ENCODE measurements around the gene FHIT. TPM values are rescaled to one million over a fixed set of nuclear protein-coding genes. Genes with fewer than 3 reads are reported as not detected.

Gene FHIT
- total RNA-seq, 4 donors from 2014 or later: 8.8 to 35.6 (median 12.6) TPM

GRCh38 chr3:59953104-59953503, 1298.1 kb downstream of the FHIT start:
- 96% methylated on average over 7 of the region's 7 CpGs for whole genome bisulfite sequencing
- peaks cover under 1% of the 10 kb centered on the region for H3K9me3 ChIP-seq
- no peak overlapping the region for H3K4me3 ChIP-seq
- no peaks in the 10 kb centered on the region for H3K4me1 ChIP-seq
- TF ChIP-seq EP300 (IDR thresholded peaks at IDR 0.05) (no peak), POLR2A (IDR thresholded peaks at IDR 0.05) (no peak), POLR2AphosphoS5 (IDR thresholded peaks at IDR 0.05) (no peak), CTCF (IDR thresholded peaks at IDR 0.05) (no peak)
- no peak overlapping the region for H3K27ac ChIP-seq
- DNase-seq (ENCODE audit: low spot score in 2 of 2): no peak
- H3K36me3 ChIP-seq: no peaks in the 10 kb centered on the region
- H3K27me3 ChIP-seq: no peaks in the 10 kb centered on the region

- Histone ChIP-seq H3K27ac (no peak overlapping the region), H3K4me1 (no peaks in the 10 kb centered on the region), H3K27me3 (no peaks in the 10 kb centered on the region), H3K36me3 (no peaks in the 10 kb centered on the region), H3K4me3 (no peak overlapping the region), H3K9me3 (peaks cover 3% of the 10 kb centered on the region)
- WGBS: 72% methylated on average over 5 of the region's 5 CpGs
- TF ChIP-seq POLR2A (IDR thresholded peaks at IDR 0.05) (no peak), POLR2AphosphoS5 (IDR thresholded peaks at IDR 0.05) (no peak), EP300 (IDR thresholded peaks at IDR 0.05) (no peak), CTCF (IDR thresholded peaks at IDR 0.05) (no peak)
- DNase-seq (ENCODE audit: low spot score in 2 of 2): no peak
Observed at GRCh38 chr3:59949311-59949710, 1301.9 kb downstream of the FHIT start.

- Histone ChIP-seq H3K27me3 (no peaks in the 10 kb centered on the region), H3K4me1 (no peaks in the 10 kb centered on the region), H3K4me3 (no peak overlapping the region), H3K9me3 (peaks cover 3% of the 10 kb centered on the region), H3K27ac (no peak overlapping the region), H3K36me3 (no peaks in the 10 kb centered on the region)
- WGBS: 54% methylated on average over 1 of the region's 1 CpG
- no peak for DNase-seq (ENCODE audit: low spot score in 2 of 2)
- TF ChIP-seq EP300 (IDR thresholded peaks at IDR 0.05) (no peak), POLR2A (IDR thresholded peaks at IDR 0.05) (no peak), POLR2AphosphoS5 (IDR thresholded peaks at IDR 0.05) (no peak), CTCF (IDR thresholded peaks at IDR 0.05) (no peak)
Observed at GRCh38 chr3:59946401-59946800, 1304.9 kb downstream of the FHIT start.

GRCh38 chr3:59940718-59941117, 1310.5 kb downstream of the FHIT start:
- DNase-seq (ENCODE audit: low spot score in 2 of 2): no peak
- Histone ChIP-seq H3K36me3 (no peaks in the 10 kb centered on the region), H3K27ac (no peak overlapping the region), H3K27me3 (no peaks in the 10 kb centered on the region), H3K9me3 (no peaks in the 10 kb centered on the region), H3K4me1 (no peaks in the 10 kb centered on the region), H3K4me3 (no peak overlapping the region)
- WGBS: 89% methylated on average over 3 of the region's 3 CpGs
- TF ChIP-seq POLR2AphosphoS5 (IDR thresholded peaks at IDR 0.05): no peak
- TF ChIP-seq CTCF (IDR thresholded peaks at IDR 0.05): no peak
- no peak for TF ChIP-seq POLR2A (IDR thresholded peaks at IDR 0.05)
- TF ChIP-seq EP300 (IDR thresholded peaks at IDR 0.05): no peak

- no peak overlapping the region for H3K4me3 ChIP-seq
- 86% methylated on average over 4 of the region's 4 CpGs for WGBS
- DNase-seq (ENCODE audit: low spot score in 2 of 2): no peak
- H3K36me3 ChIP-seq: no peaks in the 10 kb centered on the region
- H3K27ac ChIP-seq: no peak overlapping the region
- no peaks in the 10 kb centered on the region for H3K4me1 ChIP-seq
- no peak for TF ChIP-seq POLR2A (IDR thresholded peaks at IDR 0.05)
- TF ChIP-seq EP300 (IDR thresholded peaks at IDR 0.05): no peak
- TF ChIP-seq CTCF (IDR thresholded peaks at IDR 0.05): no peak
- TF ChIP-seq POLR2AphosphoS5 (IDR thresholded peaks at IDR 0.05): no peak
- H3K9me3 ChIP-seq: no peaks in the 10 kb centered on the region
- H3K27me3 ChIP-seq: no peaks in the 10 kb centered on the region
Observed at GRCh38 chr3:59939826-59940426, 1311.3 kb downstream of the FHIT start.

All from suprapubic skin (tissue), 4 donors.